ENCODE results near the gene ABCA13.
A peak's percentile ranks its signal among the peaks of the same experiment; 100 is the strongest.

DNA sequence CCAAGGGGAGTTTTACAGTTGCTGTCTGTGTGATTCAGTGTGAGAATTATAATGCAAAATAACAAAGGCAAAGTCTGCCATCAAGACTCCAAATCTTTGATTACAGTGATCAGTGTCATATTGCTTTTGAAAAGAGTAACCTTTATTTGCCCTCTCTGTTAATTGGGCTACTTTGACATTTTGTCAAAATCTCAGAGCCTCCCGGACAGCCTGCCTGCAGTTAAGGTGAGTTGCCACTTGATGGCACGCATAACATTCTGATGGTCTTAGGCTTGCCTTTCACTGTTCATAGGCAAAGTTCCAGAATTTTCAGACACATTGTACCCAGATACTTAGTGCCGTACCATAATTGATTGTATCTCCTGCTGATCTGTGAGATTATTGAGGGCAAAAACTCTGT is 253.5 kb downstream of the ABCA13 start:
- TF ChIP-seq POLR2A (IDR thresholded peaks at IDR 0.05) (no peak), CTCF (IDR thresholded peaks at IDR 0.05) (peak in 4 of 6 experiments; percentile 7 to 72 (median 32))
